ENCODE results near the gene KDM4C.

KDM4C gene

GRCh38 chr9:7115606-7116005 is 357.8 kb downstream of the KDM4C start:
- DNase-seq: no peak

DNA sequence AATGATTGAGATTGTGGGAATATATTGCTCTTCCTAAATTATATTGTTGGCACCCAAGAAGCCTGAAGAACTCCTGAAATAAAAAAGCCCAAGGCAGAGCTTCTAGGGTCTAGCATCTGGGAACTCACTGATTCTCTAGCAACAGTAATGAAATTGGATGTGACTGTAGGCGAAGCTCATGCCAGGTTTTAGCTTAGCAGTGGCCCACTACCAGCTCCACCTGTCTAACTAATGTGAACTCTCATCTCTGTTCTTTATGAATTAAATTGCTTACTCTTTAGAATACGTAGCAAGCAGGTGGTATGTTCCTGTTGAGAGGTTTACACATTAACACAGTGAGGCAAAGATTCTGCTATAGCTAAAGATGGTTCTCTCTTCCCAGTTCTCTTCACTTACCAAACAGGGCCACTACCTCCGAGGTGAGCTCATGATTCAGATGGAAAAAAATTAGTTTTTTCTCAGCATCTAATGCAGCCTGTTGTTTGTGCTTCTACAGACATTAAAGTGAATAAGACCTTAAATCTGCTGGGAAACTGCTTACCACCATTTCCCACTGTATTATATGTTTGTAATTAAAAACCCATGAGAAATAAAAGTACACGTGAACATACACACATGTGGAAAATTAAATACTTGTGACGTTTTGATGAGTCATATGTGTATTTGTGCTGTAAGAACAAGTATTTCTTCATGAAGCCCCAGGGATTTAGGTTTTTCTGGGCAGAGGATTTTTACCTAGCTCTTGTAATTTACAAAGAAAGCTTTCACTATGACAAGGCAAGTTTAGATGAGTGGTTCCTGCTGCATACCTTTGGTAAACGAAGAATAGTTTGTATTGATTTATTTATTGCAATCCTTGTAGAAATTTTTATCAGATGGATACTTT is 360.1 kb downstream of the KDM4C start:
- DNase-seq: no peak

GRCh38 chr9:7118633-7119032 is 360.9 kb downstream of the KDM4C start:
- no peak for DNase-seq

- DNase-seq: no peak
These were observed 361.8 kb downstream of the KDM4C start for GRCh38 chr9:7119612-7120011.

- no peak for DNase-seq
These were observed 363.3 kb downstream of the KDM4C start for GRCh38 chr9:7121055-7121454.

- no peak for DNase-seq
These were observed 363.9 kb downstream of the KDM4C start for GRCh38 chr9:7121664-7122063.

- DNase-seq: no peak
These were observed 366.0 kb downstream of the KDM4C start for GRCh38 chr9:7123743-7124142.

DNA sequence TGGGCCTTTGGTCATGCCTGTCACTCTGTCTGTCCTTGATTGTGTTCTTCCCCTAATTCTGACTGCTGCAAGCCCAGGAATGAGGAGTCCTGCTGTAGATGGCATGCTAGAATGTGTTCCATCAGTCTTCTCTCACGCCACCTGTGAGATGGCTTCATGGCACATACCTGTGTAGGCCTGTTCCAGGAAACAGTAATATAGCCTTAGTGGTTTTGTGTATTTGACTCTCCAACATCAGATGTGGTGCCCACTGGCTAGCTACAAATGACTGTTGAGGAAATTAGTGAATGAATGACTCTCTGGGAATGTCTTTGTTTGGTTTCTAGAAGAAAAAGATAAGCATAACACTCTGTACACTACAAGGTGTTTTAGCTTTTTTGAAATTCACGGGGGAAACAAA is 367.5 kb downstream of the KDM4C start:
- no peak for DNase-seq

- no peak for DNase-seq
These were observed 371.6 kb downstream of the KDM4C start for GRCh38 chr9:7129391-7129790.

GRCh38 chr9:7130266-7130820 is 372.6 kb downstream of the KDM4C start:
- no peak for DNase-seq

- no peak for DNase-seq
These were observed 374.8 kb downstream of the KDM4C start for GRCh38 chr9:7132605-7133004.

GRCh38 chr9:7135735-7136134 is 378.0 kb downstream of the KDM4C start:
- DNase-seq: no peak

GRCh38 chr9:7137040-7137439 is 379.3 kb downstream of the KDM4C start:
- DNase-seq: no peak

DNA sequence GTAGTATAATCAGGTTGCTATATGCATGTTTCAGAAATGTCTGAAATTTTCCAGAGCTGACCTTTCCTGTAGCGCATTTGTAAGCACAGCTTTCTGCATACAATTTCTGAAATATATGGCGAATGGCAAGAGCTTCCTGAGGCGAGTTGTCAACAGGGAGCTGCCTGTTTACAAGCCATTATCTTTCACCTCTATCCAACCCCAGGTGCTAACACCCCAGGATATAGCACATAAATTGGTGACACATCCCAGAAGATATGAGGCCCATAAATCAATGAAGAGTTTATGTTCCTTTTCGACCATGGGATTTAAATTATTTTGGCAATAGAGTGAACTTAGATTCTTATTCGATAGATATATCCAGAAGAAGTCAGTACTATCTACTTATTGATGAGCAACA is 379.8 kb downstream of the KDM4C start:
- no peak for DNase-seq

DNA sequence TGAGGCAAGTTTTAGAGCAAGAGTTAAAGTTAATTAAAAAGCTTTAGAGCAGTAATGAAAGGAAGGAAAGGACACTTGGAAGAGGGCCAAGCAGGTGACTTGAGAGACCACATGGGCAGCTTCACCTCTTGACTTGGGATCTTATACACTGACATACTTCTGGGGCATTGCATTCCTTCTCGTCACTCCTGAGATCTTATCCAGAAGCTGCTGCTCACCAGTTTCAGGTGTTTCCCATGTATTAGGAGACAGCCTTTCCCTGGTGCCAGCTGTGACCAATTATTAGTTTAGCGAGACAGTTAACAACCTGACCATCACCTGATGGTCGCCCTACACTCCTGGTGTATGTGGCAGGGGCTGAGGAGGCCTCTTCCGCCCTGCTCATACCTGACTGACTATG is 382.1 kb downstream of the KDM4C start:
- DNase-seq: no peak

DNA sequence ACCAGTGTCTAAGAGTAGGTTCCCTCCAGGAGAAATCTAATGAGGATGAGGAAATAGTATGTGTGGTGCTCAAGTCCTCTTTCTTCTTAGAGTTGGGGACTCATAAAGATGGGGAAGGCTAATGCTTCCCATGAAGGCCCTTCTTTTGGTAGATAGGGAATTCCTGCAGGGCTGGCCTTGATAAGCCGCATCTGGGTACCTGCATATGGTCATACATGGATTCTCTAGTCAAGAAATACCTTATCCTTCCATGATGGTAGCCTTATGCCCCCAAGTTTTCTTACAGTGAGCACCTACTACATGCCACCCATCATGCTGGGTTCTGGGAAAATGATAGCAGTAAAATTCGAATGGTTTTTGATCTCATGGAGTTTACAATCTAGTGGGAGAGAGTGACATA is 382.6 kb downstream of the KDM4C start:
- DNase-seq: no peak

GRCh38 chr9:7143645-7144200 is 385.9 kb downstream of the KDM4C start:
- DNase-seq: no peak

DNA sequence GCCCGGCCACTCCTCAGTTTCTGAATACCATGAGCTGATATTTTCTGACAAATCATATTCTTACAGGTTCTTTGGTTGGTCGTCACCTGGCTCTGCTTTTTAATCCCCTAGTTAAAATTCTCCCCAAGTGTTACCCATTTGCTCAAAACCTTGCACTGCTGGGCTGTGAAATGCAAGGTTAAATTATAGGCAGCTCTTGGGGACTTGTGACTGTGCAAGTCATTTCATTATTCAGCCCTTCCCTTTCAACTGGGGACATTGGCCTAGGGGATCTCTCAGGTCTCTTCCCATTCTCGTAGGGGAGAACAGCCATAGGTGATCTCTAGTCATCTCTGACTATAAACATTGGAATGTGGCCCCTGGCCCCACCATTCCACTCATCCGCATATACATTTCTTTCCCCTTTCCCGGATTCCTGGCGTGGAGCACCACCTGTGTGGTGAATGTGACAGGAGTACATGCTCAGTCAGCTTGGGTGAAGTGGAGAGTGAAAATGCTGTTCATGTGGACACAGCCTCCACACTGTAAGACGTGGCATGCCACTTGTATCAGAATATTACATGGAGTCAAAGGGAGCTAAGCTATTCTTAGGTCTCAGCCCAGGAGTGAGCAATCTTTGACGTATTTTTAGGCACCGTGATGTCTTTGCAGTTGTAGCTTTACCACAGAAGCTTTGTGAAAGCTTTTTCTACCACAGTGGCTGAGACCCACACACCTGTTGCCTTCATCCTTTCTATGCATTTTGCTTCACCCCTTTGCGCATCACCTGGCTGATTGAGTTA is 386.7 kb downstream of the KDM4C start:
- DNase-seq: no peak

GRCh38 chr9:7145361-7146069 is 387.7 kb downstream of the KDM4C start:
- DNase-seq: no peak

GRCh38 chr9:7146582-7146981 is 388.8 kb downstream of the KDM4C start:
- DNase-seq: no peak

DNA sequence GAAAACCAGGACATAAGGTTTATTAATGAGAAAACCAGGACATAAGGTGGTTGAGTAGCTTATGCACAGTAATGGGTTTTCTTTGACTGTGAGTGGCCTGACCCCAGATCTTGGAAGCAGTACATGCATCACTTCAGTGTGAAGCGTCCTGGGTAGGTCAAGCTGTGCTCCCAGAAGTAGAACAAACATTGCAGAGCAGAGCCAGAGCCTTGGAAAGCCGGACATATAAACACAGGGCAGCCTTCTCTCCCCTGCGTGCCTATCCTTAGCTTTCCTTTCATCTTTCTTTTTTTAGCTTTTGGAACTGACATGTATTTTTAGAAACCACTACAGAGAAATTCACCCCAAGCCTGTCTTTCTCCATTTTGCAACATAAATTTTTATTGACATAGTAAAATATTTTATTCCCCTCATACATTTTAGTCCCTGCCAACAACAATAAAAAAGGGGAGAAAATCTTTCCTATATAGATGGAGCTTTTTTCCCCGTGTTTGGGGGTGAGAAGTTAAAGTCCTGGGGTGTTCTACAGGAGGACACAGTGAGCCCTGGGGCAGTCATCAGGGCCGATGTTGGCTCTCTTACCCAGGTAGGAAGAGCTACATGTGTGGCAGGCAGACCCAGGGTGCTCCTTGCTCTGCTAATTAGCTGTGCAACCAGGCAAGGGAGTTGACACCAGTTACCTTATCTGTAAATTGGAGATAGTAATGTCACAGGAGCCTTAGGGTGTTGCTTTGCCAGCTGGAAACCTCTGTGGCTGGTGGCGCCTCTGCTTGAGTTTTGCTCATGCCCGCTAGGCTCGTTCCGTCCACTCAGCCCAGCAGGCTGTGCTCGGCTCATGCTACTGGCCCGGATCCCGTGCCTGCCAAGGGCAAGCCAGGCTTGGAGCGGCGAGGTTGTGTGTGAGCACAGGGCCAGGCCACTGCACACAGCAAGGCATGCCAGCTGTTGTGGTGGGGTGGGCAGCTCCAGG is 389.6 kb downstream of the KDM4C start:
- no peak for DNase-seq

All from NCI-H2171 treated with DMSO at 0.1 percent for 48 hours (cell line).